HG02623 (cell line): ENCODE measurements around the gene BCAR1.

Experiments used
- ATAC-seq: cut with Tn5 transposase; IDR thresholded peaks from one replicate; pipeline ENCODE4 v1.9.1; 2021; ENCODE audit warnings: moderate library complexity; ENCODE audit not compliant: unreplicated experiment

BCAR1 gene

GRCh38 chr16:75181630-75182029, 69.8 kb downstream of the BCAR1 start:
- ATAC-seq = no peak

GRCh38 chr16:75179208-75179607, 72.2 kb downstream of the BCAR1 start:
- no peak for ATAC-seq
